Stimulated activated naive B cell treated with anti-CD40 and anti-IgM and Interleukin-4, amounts not matched to agents 10 μg/mL and 1 μg/mL and 100 μg/mL, for 72 hours (primary cell): Measurements from ENCODE around the gene DUSP28.
A peak's percentile ranks its signal among the peaks of the same experiment; 100 is the strongest.
"Not testable (repeated sequence)": the region's sequence is repeated elsewhere in the genome, so short reads cannot be mapped to it uniquely, and the experiment has no call there.

Experiments used
- ATAC-seq, 2 donors: fragments of 150-1000 bp; cut with Tn5 transposase; replicated peaks; 2 replicates each; pipeline ENCODE4 v1.10.0; 2021; ENCODE audit warnings: moderate library complexity in 1 of 2
- DNase-seq: peaks from one replicate; pipeline ENCODE4 v3.0.0; 2021
- H3K27ac Mint-ChIP-seq: one replicate; pipeline ENCODE4 v1.8.0; 2022; ENCODE audit warnings: mild to moderate bottlenecking, mixed read lengths
- H3K27me3 Mint-ChIP-seq, 2 donors: one replicate each; pipeline ENCODE4 v1.8.0; 2022; ENCODE audit warnings: mixed read lengths in 2 of 2
- H3K36me3 Mint-ChIP-seq, 2 donors: one replicate each; pipeline ENCODE4 v1.8.0; 2022; ENCODE audit warnings: mixed read lengths in 2 of 2, mild to moderate bottlenecking in 1 of 2
- H3K4me1 Mint-ChIP-seq, 2 donors: one replicate each; pipeline ENCODE4 v1.8.0; 2022; ENCODE audit warnings: mixed read lengths in 2 of 2, mild to moderate bottlenecking in 1 of 2
- H3K4me3 Mint-ChIP-seq, 2 donors: one replicate each; pipeline ENCODE4 v1.8.0; 2022; ENCODE audit warnings: mild to moderate bottlenecking in 2 of 2, mixed read lengths in 2 of 2, moderate library complexity in 1 of 2
- H3K9me3 Mint-ChIP-seq, 2 donors: one replicate each; pipeline ENCODE4 v1.8.0; 2022; ENCODE audit warnings: mixed read lengths in 2 of 2, mild to moderate bottlenecking in 1 of 2

Gene DUSP28

DNA sequence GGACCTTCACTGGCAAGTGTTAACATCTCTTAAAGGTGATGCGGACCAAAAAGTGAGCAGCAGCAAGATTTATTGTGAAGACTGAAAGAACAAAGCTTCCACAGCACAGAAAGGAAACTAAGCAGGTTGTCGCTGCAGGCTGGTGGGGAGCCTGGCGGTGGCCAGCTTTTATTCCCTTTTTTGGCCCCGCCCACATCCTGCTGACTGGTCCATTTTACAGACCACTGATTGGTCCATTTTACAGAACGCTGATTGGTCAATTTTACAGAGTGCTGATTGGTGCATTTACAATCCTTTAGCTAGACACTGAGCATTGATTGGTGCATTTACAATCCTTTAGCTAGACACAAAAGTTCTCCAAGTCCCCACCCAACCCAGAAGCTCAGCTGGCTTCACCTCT lies 38.3 kb upstream of the DUSP28 start:
- Mint-ChIP-seq H3K36me3 (peaks cover 64 to 78% of the 10 kb centered on the region in 2 donors), H3K27me3 (peaks cover 7 to 14% of the 10 kb centered on the region in 2 donors), H3K9me3 (peaks cover 5 to 20% of the 10 kb centered on the region in 2 donors)
- not testable (repeated sequence) for H3K27ac Mint-ChIP-seq, H3K4me3 Mint-ChIP-seq, ATAC-seq, DNase-seq, H3K4me1 Mint-ChIP-seq

DNA sequence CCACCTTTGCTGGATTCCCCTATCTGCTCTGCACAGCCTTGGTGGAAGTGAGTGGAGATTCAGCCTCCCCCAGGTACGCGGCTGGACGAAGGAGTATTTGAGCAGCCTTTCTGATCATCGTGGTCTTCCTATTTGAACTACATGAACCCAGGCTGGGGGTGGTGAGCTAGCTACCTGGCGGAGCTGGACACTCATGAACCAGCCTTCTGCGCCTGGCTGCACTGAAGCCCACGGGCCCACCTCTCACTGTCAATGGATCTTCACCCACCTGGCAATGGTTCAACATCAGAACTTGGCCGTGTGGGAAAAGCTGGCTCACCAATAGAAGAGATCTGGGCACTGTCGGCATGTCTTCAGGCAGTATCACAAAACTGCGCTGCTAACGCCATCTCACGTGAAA lies 37.8 kb upstream of the DUSP28 start:
- peak overlapping the region; percentile 7 for H3K27ac Mint-ChIP-seq
- H3K36me3 Mint-ChIP-seq = peaks cover 68 to 84% of the 10 kb centered on the region in 2 donors
- ATAC-seq = no peak
- H3K27me3 Mint-ChIP-seq = peaks cover 7 to 14% of the 10 kb centered on the region in 2 donors
- peaks cover 9 to 10% of the 10 kb centered on the region in 2 donors for H3K4me1 Mint-ChIP-seq
- no peak for DNase-seq
- H3K9me3 Mint-ChIP-seq = peaks cover 11 to 23% of the 10 kb centered on the region in 2 donors
- no peak overlapping the region for H3K4me3 Mint-ChIP-seq

- Mint-ChIP-seq H3K36me3 (peaks cover 71 to 83% of the 10 kb centered on the region in 2 donors), H3K27me3 (peaks cover 7 to 13% of the 10 kb centered on the region in 2 donors), H3K4me3 (no peak overlapping the region), H3K4me1 (peaks cover 11 to 12% of the 10 kb centered on the region in 2 donors), H3K9me3 (peaks cover 18 to 27% of the 10 kb centered on the region in 2 donors), H3K27ac (no peak overlapping the region)
- no peak for ATAC-seq
- DNase-seq = no peak
These were observed 36.5 kb upstream of the DUSP28 start for GRCh38 chr2:240523451-240524281.

- H3K9me3 Mint-ChIP-seq = peaks cover 25 to 35% of the 10 kb centered on the region in 2 donors
- H3K27ac Mint-ChIP-seq = no peak overlapping the region
- peaks cover 5 to 7% of the 10 kb centered on the region in 2 donors for H3K27me3 Mint-ChIP-seq
These were observed 35.0 kb upstream of the DUSP28 start for GRCh38 chr2:240524963-240525718.

GRCh38 chr2:240525802-240526201 lies 34.4 kb upstream of the DUSP28 start:
- no peak overlapping the region for H3K4me3 Mint-ChIP-seq
- peaks cover 25 to 32% of the 10 kb centered on the region in 2 donors for H3K9me3 Mint-ChIP-seq
- no peak for DNase-seq
- H3K4me1 Mint-ChIP-seq = peaks cover 10 to 11% of the 10 kb centered on the region in 2 donors
- peaks cover 77 to 91% of the 10 kb centered on the region in 2 donors for H3K36me3 Mint-ChIP-seq
- ATAC-seq = no peak
- H3K27ac Mint-ChIP-seq = no peak overlapping the region
- H3K27me3 Mint-ChIP-seq = peaks cover under 1 to 1% of the 10 kb centered on the region in 2 donors

More at GRCh38 chr2:240524963-240525718, 35.0 kb upstream of the DUSP28 start:
- Mint-ChIP-seq H3K4me3 (no peak overlapping the region), H3K36me3 (peaks cover 77 to 89% of the 10 kb centered on the region in 2 donors), H3K4me1 (peaks cover 15% of the 10 kb centered on the region in 2 donors)
- no peak for ATAC-seq
- DNase-seq = no peak

DNA sequence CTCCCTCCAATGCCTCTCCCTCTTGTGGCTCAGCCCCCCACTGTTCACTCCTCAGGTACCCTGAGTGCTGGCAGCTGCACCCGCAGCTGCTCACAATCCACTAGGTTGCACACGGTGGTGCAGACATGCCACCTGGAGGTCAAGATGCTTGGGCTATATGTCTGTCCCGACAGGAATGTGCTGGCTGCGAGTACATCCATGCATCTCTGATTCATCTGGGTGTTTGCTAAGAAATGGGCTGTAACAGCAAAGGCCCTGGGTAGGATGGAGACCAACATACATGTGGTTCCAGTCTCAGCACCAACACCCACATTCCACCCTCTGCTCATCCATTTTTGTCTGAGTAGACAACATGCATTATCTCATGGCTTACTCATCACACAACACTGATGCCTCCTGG lies 33.6 kb upstream of the DUSP28 start:
- ATAC-seq (no peak), DNase-seq (no peak)
- Mint-ChIP-seq H3K27me3 (no peaks in the 10 kb centered on the region), H3K36me3 (peaks cover 82 to 94% of the 10 kb centered on the region in 2 donors), H3K4me3 (no peak overlapping the region), H3K4me1 (peaks cover 7 to 10% of the 10 kb centered on the region in 2 donors), H3K9me3 (peaks cover 27 to 35% of the 10 kb centered on the region in 2 donors), H3K27ac (no peak overlapping the region)

- Mint-ChIP-seq H3K27me3 (no peaks in the 10 kb centered on the region), H3K4me1 (peaks cover 7 to 10% of the 10 kb centered on the region in 2 donors), H3K9me3 (peaks cover 34 to 41% of the 10 kb centered on the region in 2 donors), H3K36me3 (peaks cover 82 to 94% of the 10 kb centered on the region in 2 donors), H3K27ac (no peak overlapping the region), H3K4me3 (no peak overlapping the region)
- DNase-seq (no peak), ATAC-seq (no peak)
These were observed 32.9 kb upstream of the DUSP28 start for GRCh38 chr2:240527153-240527750.

GRCh38 chr2:240528406-240529040 lies 31.6 kb upstream of the DUSP28 start:
- H3K4me3 Mint-ChIP-seq = no peak overlapping the region
- ATAC-seq = no peak
- no peak for DNase-seq
- H3K36me3 Mint-ChIP-seq = peaks cover 82 to 93% of the 10 kb centered on the region in 2 donors
- H3K4me1 Mint-ChIP-seq = peaks cover 7 to 10% of the 10 kb centered on the region in 2 donors
- H3K27me3 Mint-ChIP-seq = no peaks in the 10 kb centered on the region
- peaks cover 36 to 38% of the 10 kb centered on the region in 2 donors for H3K9me3 Mint-ChIP-seq
- H3K27ac Mint-ChIP-seq = peak overlapping the region; percentile 31

DNA sequence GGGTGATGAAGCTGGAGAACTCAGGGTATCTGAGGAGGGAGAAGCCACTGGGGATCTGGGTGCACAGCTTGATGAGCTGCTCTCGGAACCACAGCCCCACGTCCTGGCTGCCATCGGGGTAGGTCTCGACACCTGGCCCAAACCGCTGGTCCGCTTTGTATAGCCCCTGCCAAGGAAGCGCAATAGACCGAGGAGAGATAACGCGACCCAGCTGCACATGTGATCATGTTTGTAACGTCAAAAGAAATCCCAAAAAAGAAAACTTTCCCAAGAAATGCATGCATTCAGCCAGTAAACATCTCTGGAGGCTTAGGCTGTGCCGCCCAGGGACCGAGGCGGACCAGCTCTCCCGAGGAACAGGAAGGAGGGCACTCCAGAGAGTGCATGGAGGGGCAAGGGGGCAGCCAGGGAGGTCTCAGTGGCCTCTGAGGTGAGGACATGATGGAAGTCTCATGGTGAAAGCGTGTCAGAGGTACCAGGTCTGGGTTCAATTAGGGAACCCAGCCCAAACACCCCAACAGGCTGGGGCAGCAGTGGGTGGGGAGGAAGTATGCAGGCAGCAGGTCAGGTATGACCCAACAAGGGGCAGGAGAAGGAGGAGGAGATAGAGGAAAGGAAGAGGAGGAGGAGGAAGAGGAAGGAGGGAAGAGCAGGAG lies 30.7 kb upstream of the DUSP28 start:
- peaks cover 82 to 93% of the 10 kb centered on the region in 2 donors for H3K36me3 Mint-ChIP-seq
- peaks cover 36 to 38% of the 10 kb centered on the region in 2 donors for H3K9me3 Mint-ChIP-seq
- no peak overlapping the region for H3K4me3 Mint-ChIP-seq
- H3K4me1 Mint-ChIP-seq = peaks cover 7 to 10% of the 10 kb centered on the region in 2 donors
- ATAC-seq (no peak), DNase-seq (no peak)
- no peaks in the 10 kb centered on the region for H3K27me3 Mint-ChIP-seq
- no peak overlapping the region for H3K27ac Mint-ChIP-seq

- Mint-ChIP-seq H3K4me3 (no peak overlapping the region), H3K4me1 (peaks cover 7 to 11% of the 10 kb centered on the region in 2 donors), H3K36me3 (peaks cover 84 to 93% of the 10 kb centered on the region in 2 donors), H3K27ac (no peak overlapping the region), H3K9me3 (peaks cover 31 to 33% of the 10 kb centered on the region in 2 donors), H3K27me3 (no peaks in the 10 kb centered on the region)
- DNase-seq (no peak), ATAC-seq (no peak)
These were observed 30.0 kb upstream of the DUSP28 start for GRCh38 chr2:240530181-240530580.

DNA sequence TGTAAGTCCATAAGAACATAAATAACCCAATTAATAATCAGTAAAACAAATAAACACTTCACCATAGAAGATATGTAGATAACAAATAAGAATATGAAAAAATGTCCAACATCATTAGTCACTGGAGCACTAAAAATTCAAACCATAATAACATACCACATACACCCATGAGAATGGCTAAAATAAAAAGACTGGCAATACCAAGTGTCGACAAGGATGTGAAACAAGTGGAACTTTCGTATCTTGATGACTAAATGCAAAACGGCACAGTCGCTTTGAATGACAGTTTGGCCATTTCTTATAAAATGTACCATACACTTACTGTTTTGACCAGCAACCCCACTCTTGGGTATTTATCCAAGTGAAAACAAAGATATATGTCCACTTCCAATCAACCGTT lies 29.1 kb upstream of the DUSP28 start:
- Mint-ChIP-seq H3K36me3 (peaks cover 84 to 94% of the 10 kb centered on the region in 2 donors), H3K9me3 (peaks cover 27 to 33% of the 10 kb centered on the region in 2 donors), H3K27me3 (no peaks in the 10 kb centered on the region), H3K27ac (no peak overlapping the region), H3K4me3 (no peak overlapping the region), H3K4me1 (peaks cover 7 to 11% of the 10 kb centered on the region in 2 donors)
- DNase-seq = no peak
- no peak for ATAC-seq

- Mint-ChIP-seq H3K9me3 (peaks cover 25 to 29% of the 10 kb centered on the region in 2 donors), H3K27me3 (no peaks in the 10 kb centered on the region), H3K36me3 (peaks cover 83 to 86% of the 10 kb centered on the region in 2 donors), H3K4me1 (peaks cover 9 to 11% of the 10 kb centered on the region in 2 donors), H3K4me3 (no peak overlapping the region), H3K27ac (no peak overlapping the region)
- DNase-seq (no peak), ATAC-seq (no peak)
These were observed 28.0 kb upstream of the DUSP28 start for GRCh38 chr2:240532031-240532775.
